K562 (cell line): ENCODE results near the gene COL5A1. TPM values are rescaled to one million over a fixed set of nuclear protein-coding genes. Genes with fewer than 3 reads are reported as not detected.

ENCODE experiments used
- ATF2 ChIP-seq: sonication (generic); formaldehyde crosslinking; IDR thresholded peaks from 2 replicates; pipeline ENCODE4 v1.8.1; 2022; ENCODE audit warnings: missing genetic modification reagents
- FOXJ3 ChIP-seq: sonication (generic); formaldehyde crosslinking; IDR thresholded peaks from 2 replicates; pipeline ENCODE4 v1.4.0; 2020; ENCODE audit warnings: mild to moderate bottlenecking, missing genetic modification reagents
- KDM4B ChIP-seq, 2 experiments: fragments of 450-650 bp in 1 of 2; sonication (generic) in 1 of 2; IDR thresholded peaks; 2 replicates each; pipeline ENCODE4 v1.6.1; 2016 to 2017; ENCODE audit warnings: borderline replicate concordance in 2 of 2, antibody characterized with exemption in 1 of 2, low read depth in 1 of 2, mild to moderate bottlenecking in 1 of 2
- NFIC ChIP-seq: fragments of 450-650 bp; IDR thresholded peaks from 2 replicates; pipeline ENCODE4 v1.6.1; 2017; ENCODE audit warnings: mild to moderate bottlenecking, inconsistent platforms
- NR3C1 ChIP-seq: sonication (generic); formaldehyde crosslinking; IDR thresholded peaks from 2 replicates; pipeline ENCODE4 v1.8.1; 2022; ENCODE audit warnings: missing genetic modification reagents
- POLR2AphosphoS5 ChIP-seq: IDR thresholded peaks from 2 replicates; pipeline ENCODE4 v1.6.1; 2011; ENCODE audit warnings: mild to moderate bottlenecking, low read depth, low read length, moderate library complexity; ENCODE audit not compliant: control insufficient read depth, insufficient read depth
- RREB1 ChIP-seq: fragments of 250-450 bp; sonication (Bioruptor Pico); IDR thresholded peaks from 2 replicates; pipeline ENCODE4 v1.4.0; 2020
- STAG1 ChIP-seq: sonication (generic); formaldehyde crosslinking; IDR thresholded peaks from 2 replicates; pipeline ENCODE4 v1.5.0; 2020; ENCODE audit warnings: missing genetic modification reagents, borderline replicate concordance
- TGIF2 ChIP-seq: sonication (generic); formaldehyde crosslinking; IDR thresholded peaks from 2 replicates; pipeline ENCODE4 v1.8.1; 2022; ENCODE audit warnings: mild to moderate bottlenecking, missing genetic modification reagents, moderate library complexity
- VEZF1 ChIP-seq: fragments of 200-800 bp; sonication (Bioruptor generic); IDR thresholded peaks from 2 replicates; pipeline ENCODE4 v1.6.1; 2017; ENCODE audit warnings: missing genetic modification characterization, missing compliant biosample characterization
- ZNF12 ChIP-seq: sonication (generic); formaldehyde crosslinking; IDR thresholded peaks from 2 replicates; pipeline ENCODE4 v1.4.0; 2020; ENCODE audit warnings: mild to moderate bottlenecking, missing genetic modification reagents
- ZNF764 ChIP-seq: fragments of 250-450 bp; sonication (Bioruptor Pico); IDR thresholded peaks from 2 replicates; pipeline ENCODE4 v1.4.0; 2020; ENCODE audit warnings: low read depth, mild to moderate bottlenecking, moderate library complexity
- polyA plus RNA-seq, 8 experiments: library from polyadenylated mRNA; depleted of rRNA in 4 of 8; stranded (reverse) in 5 of 8; unstranded in 3 of 8; fragments of >200 nt; fragmentation: Nextera tagmentation in 2 of 8; fragmentation: Illumina TruSeq in 1 of 8; extraction: Ambion mirVana in 2 of 8; extraction: Trizol in 1 of 8; gene quantifications; 2 replicates each; pipeline versions ENCODE4 v1.2.1 to v1.2.3, GENCODE V29; 2011 to 2014; ENCODE audit warnings: inconsistent platforms in 1 of 8, missing spikeins in 1 of 8
- total RNA-seq, 7 experiments: library from RNA; depleted of rRNA in 6 of 7; stranded (reverse); fragments of >200 nt in 6 of 7; fragmentation: Illumina TruSeq in 2 of 7; extraction: Trizol in 2 of 7; gene quantifications; 2 replicates each; pipeline versions ENCODE4 v1.2.1 to v1.2.3, GENCODE V29; 2011 to 2021; ENCODE audit warnings: low replicate concordance in 1 of 7
- TF ChIP-seq, protein P1 (sequence below): sonication (generic); formaldehyde crosslinking; IDR thresholded peaks from 2 replicates; pipeline ENCODE4 v1.5.0; 2020; ENCODE audit warnings: missing genetic modification reagents
- TF ChIP-seq, protein P2 (sequence below): fragments of 250-450 bp; sonication (Bioruptor Pico); IDR thresholded peaks from 2 replicates; pipeline ENCODE4 v1.6.1; 2021; ENCODE audit warnings: mild to moderate bottlenecking
- TF ChIP-seq, protein P3 (sequence below): fragments of 250-450 bp; sonication (Bioruptor Pico); IDR thresholded peaks from 2 replicates; pipeline ENCODE4 v1.8.0; 2021; ENCODE audit warnings: moderate library complexity, mild to moderate bottlenecking, inconsistent platforms

COL5A1 gene
- total and polyA plus RNA-seq, 9 of the 15 experiments (the other 6 are each of a cell fraction or from before 2014, with no cell fraction given), result under 0.01 to 0.13 (median 0.04) TPM; not detected in 6

DNA sequence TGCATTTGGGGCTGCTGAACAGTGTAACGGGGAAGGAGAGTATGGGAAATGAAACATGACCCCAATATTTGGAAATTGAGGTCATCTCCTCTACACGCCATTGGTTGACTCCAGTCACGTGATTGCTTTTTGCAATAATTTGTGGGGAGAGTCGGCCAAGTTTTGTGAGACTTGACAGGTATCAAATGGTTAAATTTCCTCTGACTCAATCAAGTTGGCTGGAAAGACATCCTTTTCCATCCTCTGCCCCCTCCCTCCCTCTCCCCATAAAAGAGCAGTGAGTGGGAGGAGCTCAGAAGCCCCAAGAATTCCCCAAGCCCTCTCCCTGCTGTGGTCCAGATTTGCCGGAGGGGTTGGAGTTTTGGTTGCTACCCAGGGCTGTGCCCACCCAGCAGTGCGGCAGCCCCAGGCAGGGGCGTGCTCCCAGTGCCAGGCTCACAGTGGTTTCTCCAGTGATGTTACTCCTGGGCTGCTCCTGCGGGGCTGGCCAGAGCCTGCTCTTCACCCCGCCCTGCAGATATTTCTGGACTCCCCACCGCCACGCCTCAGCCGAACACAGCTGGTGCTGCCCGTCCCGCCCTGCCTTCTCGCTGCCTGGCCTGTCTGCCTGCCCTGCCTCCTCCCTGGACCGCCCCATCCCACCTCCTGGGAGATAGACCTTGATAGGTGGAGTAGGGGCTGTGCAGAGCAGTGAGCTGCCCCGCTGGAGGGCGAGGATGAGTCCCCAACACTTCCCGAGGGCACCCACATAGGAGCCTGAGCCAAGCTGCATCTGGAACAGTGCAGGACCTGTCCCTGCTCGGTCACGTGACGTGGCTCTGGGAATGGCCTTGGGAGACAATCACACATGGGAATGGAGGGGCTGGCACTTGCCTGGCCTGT lies 3.4 kb downstream of the COL5A1 start (continued):
- TF ChIP-seq RREB1 (CRISPR knock-in tag) (no peak), ZNF12 (no peak), POLR2AphosphoS5 (no peak), ATF2 (CRISPR knock-in tag) (no peak), FOXJ3 (CRISPR knock-in tag) (no peak), KDM4B (IDR thresholded peaks at IDR 0.05; ENCODE audit: borderline replicate concordance in 2 of 2, low read depth in 1 of 2) (no peak), NR3C1 (CRISPR knock-in tag) (no peak), STAG1 (CRISPR knock-in tag) (no peak), ZNF764 (CRISPR knock-in tag) (no peak), NFIC (no peak), VEZF1 (CRISPR knock-in tag) (no peak), TGIF2 (no peak)
- TF ChIP-seq, protein P1, sequence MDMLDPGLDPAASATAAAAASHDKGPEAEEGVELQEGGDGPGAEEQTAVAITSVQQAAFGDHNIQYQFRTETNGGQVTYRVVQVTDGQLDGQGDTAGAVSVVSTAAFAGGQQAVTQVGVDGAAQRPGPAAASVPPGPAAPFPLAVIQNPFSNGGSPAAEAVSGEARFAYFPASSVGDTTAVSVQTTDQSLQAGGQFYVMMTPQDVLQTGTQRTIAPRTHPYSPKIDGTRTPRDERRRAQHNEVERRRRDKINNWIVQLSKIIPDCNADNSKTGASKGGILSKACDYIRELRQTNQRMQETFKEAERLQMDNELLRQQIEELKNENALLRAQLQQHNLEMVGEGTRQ, result peak; percentile 72
- TF ChIP-seq, protein P2, sequence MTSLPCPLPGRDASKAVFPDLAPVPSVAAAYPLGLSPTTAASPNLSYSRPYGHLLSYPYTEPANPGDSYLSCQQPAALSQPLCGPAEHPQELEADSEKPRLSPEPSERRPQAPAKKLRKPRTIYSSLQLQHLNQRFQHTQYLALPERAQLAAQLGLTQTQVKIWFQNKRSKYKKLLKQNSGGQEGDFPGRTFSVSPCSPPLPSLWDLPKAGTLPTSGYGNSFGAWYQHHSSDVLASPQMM (CRISPR knock-in tag), result no peak
- TF ChIP-seq, protein P3, sequence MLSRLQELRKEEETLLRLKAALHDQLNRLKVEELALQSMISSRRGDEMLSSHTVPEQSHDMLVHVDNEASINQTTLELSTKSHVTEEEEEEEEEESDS (CRISPR knock-in tag), result no peak
